Measurements from ENCODE around the gene NOP9.
"Not testable (repeated sequence)": the region's sequence is repeated elsewhere in the genome, so short reads cannot be mapped to it uniquely, and the experiment has no call there.

NOP9 gene

GRCh38 chr14:24353559-24354481 is 54.2 kb downstream of the NOP9 start:
- no peak overlapping the region for H3K27ac ChIP-seq (ENCODE audit: low read length)
- no peaks in the 10 kb centered on the region for H3K9me3 ChIP-seq (ENCODE audit: insufficient read depth, low read length, severe bottlenecking)
- ATAC-seq (ENCODE audit: insufficient read depth, low read depth) = no peak
- H4K20me1 ChIP-seq (ENCODE audit: insufficient read depth, low read length) = no peaks in the 10 kb centered on the region
- H3K27me3 ChIP-seq (ENCODE audit: insufficient read depth, low read length, poor library complexity) = peaks cover 5% of the 10 kb centered on the region
- no peak for DNase-seq
- H3K9ac ChIP-seq (ENCODE audit: low read depth, low read length) = no peak overlapping the region
- H3K4me3 ChIP-seq (ENCODE audit: low read depth in 1 of 2, low read length in 2 of 2) = no peak overlapping the region
- no peak for TF ChIP-seq CTCF (IDR thresholded peaks at IDR 0.05; ENCODE audit: borderline replicate concordance, extremely low read depth, low read length, poor library complexity, severe bottlenecking)
- TF ChIP-seq EZH2 (IDR thresholded peaks at IDR 0.05; ENCODE audit: borderline replicate concordance, low read depth, low read length, severe bottlenecking) = no peak
- H2AFZ ChIP-seq (ENCODE audit: low read depth, low read length) = no peak overlapping the region
- no peaks in the 10 kb centered on the region for H3K36me3 ChIP-seq (ENCODE audit: insufficient read depth, low read length)
- no peak overlapping the region for H3K4me2 ChIP-seq (ENCODE audit: insufficient read depth, low read length)
- no peaks in the 10 kb centered on the region for H3K79me2 ChIP-seq (ENCODE audit: insufficient read depth, low read length)
- no peaks in the 10 kb centered on the region for H3K4me1 ChIP-seq (ENCODE audit: insufficient read depth, low read length)

DNA sequence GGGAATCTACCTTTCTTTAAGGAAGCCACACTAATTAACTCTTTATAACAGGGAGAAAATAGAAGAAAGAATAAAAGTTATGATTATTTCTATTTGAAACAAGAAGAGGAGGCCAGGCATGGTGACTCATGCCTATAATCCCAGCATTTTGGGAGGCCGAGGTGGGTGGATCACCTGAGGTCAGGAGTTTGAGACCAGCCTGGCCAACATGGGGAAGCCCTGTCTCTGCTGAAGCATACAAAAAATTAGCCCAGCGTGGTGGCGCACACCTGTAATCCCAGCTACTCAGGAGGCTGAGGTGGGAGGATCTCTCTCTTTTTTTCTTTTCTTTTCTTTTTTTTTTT is 54.8 kb downstream of the NOP9 start:
- not testable (repeated sequence) for H3K79me2 ChIP-seq (ENCODE audit: insufficient read depth, low read length); ATAC-seq (ENCODE audit: insufficient read depth, low read depth); H3K9me3 ChIP-seq (ENCODE audit: insufficient read depth, low read length, severe bottlenecking); H3K27me3 ChIP-seq (ENCODE audit: insufficient read depth, low read length, poor library complexity); H3K27ac ChIP-seq (ENCODE audit: low read length); H3K9ac ChIP-seq (ENCODE audit: low read depth, low read length); H3K4me2 ChIP-seq (ENCODE audit: insufficient read depth, low read length); H4K20me1 ChIP-seq (ENCODE audit: insufficient read depth, low read length); H3K4me3 ChIP-seq (ENCODE audit: low read depth in 1 of 2, low read length in 2 of 2); H3K4me1 ChIP-seq (ENCODE audit: insufficient read depth, low read length); H2AFZ ChIP-seq (ENCODE audit: low read depth, low read length); H3K36me3 ChIP-seq (ENCODE audit: insufficient read depth, low read length); DNase-seq

GRCh38 chr14:24355009-24355408 is 55.4 kb downstream of the NOP9 start:
- H3K79me2 ChIP-seq (ENCODE audit: insufficient read depth, low read length) = no peaks in the 10 kb centered on the region
- H3K27ac ChIP-seq (ENCODE audit: low read length) = no peak overlapping the region
- H4K20me1 ChIP-seq (ENCODE audit: insufficient read depth, low read length) = no peaks in the 10 kb centered on the region
- no peaks in the 10 kb centered on the region for H3K4me1 ChIP-seq (ENCODE audit: insufficient read depth, low read length)
- no peaks in the 10 kb centered on the region for H3K36me3 ChIP-seq (ENCODE audit: insufficient read depth, low read length)
- no peak overlapping the region for H3K4me3 ChIP-seq (ENCODE audit: low read depth in 1 of 2, low read length in 2 of 2)
- ATAC-seq (ENCODE audit: insufficient read depth, low read depth) = no peak
- H3K27me3 ChIP-seq (ENCODE audit: insufficient read depth, low read length, poor library complexity) = peaks cover 12% of the 10 kb centered on the region
- no peaks in the 10 kb centered on the region for H3K9me3 ChIP-seq (ENCODE audit: insufficient read depth, low read length, severe bottlenecking)
- TF ChIP-seq EZH2 (IDR thresholded peaks at IDR 0.05; ENCODE audit: borderline replicate concordance, low read depth, low read length, severe bottlenecking) = no peak
- no peak for TF ChIP-seq CTCF (IDR thresholded peaks at IDR 0.05; ENCODE audit: borderline replicate concordance, extremely low read depth, low read length, poor library complexity, severe bottlenecking)
- DNase-seq = no peak
- no peak overlapping the region for H2AFZ ChIP-seq (ENCODE audit: low read depth, low read length)
- H3K4me2 ChIP-seq (ENCODE audit: insufficient read depth, low read length) = no peak overlapping the region
- no peak overlapping the region for H3K9ac ChIP-seq (ENCODE audit: low read depth, low read length)

GRCh38 chr14:24356208-24356607 is 56.6 kb downstream of the NOP9 start:
- ATAC-seq (ENCODE audit: insufficient read depth, low read depth) (no peak), DNase-seq (no peak)
- Histone ChIP-seq H3K79me2 (ENCODE audit: insufficient read depth, low read length) (no peaks in the 10 kb centered on the region), H3K27me3 (ENCODE audit: insufficient read depth, low read length, poor library complexity) (peaks cover 10% of the 10 kb centered on the region), H2AFZ (ENCODE audit: low read depth, low read length) (no peak overlapping the region), H3K4me1 (ENCODE audit: insufficient read depth, low read length) (no peaks in the 10 kb centered on the region), H3K4me3 (ENCODE audit: low read depth in 1 of 2, low read length in 2 of 2) (no peak overlapping the region), H3K9me3 (ENCODE audit: insufficient read depth, low read length, severe bottlenecking) (no peaks in the 10 kb centered on the region), H3K9ac (ENCODE audit: low read depth, low read length) (no peak overlapping the region), H3K36me3 (ENCODE audit: insufficient read depth, low read length) (no peaks in the 10 kb centered on the region), H3K4me2 (ENCODE audit: insufficient read depth, low read length) (no peak overlapping the region), H3K27ac (ENCODE audit: low read length) (no peak overlapping the region), H4K20me1 (ENCODE audit: insufficient read depth, low read length) (no peaks in the 10 kb centered on the region)
- TF ChIP-seq EZH2 (IDR thresholded peaks at IDR 0.05; ENCODE audit: borderline replicate concordance, low read depth, low read length, severe bottlenecking) (no peak), CTCF (IDR thresholded peaks at IDR 0.05; ENCODE audit: borderline replicate concordance, extremely low read depth, low read length, poor library complexity, severe bottlenecking) (no peak)
